ENCODE measurements around the gene ATP5F1B.

DNA sequence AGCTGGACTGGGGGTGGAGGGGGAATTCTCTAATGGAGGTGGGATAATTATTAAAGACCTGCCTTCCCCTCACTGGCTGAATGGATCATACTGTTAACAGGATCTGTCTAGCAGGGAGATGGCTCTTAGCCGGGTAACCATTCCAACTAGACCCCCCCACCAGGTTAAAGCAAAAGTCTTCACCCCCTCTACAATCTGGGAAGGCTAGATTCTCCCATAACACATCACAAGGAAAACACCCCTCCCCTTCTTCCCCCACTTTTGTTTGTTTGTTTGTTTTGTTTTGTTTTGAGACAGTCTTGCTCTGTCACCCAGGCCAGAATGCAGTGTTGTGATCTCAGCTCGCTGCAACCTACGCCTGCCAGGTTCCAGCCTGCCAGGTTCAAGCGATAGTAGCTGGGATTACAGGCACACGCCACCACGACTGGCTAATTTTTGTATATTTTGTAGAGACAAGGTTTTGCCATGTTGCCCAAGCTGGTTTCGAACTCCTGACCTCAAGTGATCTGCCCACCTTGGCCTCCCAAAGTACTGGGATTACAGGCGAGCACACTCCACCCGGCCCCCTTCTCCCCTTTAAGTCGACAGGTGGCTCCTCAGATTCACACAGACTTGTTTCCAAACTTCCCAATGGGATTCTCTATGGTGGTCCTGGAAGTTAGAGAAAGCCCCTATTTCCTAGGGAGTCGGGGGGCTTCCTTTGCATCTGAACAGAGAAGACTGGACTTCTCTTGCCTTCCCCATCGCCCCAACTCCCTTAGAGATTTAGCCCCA, 12.1 kb downstream of the ATP5F1B start:
- TF ChIP-seq POLR2A (IDR thresholded peaks at IDR 0.05) (no peak), CTCF (IDR thresholded peaks at IDR 0.05) (no peak)

Measured in lower leg skin (tissue), 3 donors.